Muscle of arm (tissue), 12 donors: Measurements from ENCODE around the gene ELK4. TPM values are rescaled to one million over a fixed set of nuclear protein-coding genes. Genes with fewer than 3 reads are reported as not detected.
A peak's percentile ranks its signal among the peaks of the same experiment; 100 is the strongest.

Experiments
- DNase-seq: peaks from one replicate; pipeline ENCODE4 v3.0.0-alpha.2; 2013
- polyA plus RNA-seq, 12 donors: library from polyadenylated mRNA; unstranded; fragments of 120-200 nt; gene quantifications; one replicate each; pipeline ENCODE4 v1.2.1, GENCODE V29; 2013; ENCODE audit not compliant: insufficient read length in 12 of 12

Gene ELK4
- polyA plus RNA-seq, 12 donors = 13.3 to 25.8 (median 19.9) TPM; not detected in 1

DNA sequence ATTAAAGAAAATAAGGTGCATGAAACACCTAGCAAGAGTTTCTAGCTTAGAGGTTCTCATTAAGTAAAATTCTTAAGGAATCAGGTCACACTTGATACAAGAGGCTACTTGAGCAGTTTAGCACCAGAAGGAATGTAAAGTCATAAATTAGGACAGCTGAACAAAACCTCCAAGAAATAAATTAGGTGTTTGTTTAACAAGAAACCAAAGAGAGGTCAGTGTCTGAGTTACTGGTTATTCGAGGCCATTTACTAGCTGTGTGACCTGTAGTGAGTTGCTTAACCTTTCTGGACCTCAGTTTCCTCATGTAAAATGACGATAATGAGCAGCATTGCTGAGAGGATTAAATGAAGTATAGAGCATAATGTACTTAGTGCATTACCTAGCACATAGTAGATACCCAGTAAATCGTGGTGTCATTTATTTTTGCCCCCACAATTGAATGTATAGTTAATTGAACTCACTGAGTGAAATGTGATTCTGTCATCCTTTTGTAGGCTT is 908 bp upstream of the ELK4 start:
- DNase-seq = no peak

DNA sequence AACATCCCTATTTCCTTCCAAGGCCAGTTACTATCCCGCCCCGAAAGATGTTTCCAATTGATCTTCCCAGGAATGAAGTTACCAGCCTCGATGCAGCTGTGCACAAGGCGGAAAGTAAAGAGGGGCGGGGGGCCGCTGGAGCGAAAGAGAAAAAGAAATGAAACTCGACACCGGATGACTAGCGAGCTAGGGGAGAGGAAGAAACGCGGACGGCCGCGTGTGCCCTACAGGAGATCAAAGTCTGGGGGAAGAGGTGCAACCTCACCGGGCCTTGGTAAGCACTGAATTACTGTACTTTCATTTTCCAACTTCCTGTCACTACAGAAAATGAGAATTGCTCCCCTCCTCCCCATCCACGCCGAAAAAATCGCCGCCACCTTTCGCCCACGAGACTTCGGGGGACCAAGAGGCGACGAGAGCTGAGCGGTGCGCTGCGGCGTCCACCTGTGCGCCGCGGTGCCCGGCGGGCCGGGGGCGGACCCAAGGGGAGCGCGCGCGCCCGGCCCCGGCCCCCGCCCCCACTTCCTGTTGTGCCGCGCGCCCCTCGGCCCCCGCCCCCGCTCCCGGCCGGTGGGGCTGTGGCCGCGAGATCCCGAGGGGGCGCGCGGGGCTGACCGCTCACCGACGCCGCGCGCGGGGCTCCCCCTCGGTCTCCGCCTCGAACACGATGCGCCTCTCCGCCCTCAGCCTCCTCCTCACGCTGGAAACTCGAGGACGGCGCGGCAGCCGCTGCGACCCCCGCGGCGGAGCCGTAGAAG is 622 bp downstream of the ELK4 start:
- peak; percentile 85 for DNase-seq

DNA sequence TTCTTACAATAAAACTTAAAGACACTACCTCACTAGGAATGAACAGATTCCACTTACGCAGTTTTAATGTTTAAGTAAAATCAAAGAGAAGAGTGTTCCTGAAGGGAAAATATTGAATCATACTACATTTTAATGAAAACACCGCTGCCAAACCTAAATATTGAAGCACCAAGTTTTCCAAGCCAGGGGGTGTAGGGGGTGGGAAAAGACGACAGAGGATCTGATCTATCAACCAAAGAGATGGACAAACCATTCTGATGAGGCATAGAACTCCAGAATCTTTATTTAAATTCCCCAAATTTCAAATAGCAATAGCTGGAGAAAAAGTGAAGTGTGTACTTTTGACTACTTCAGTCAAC is 1.2 kb downstream of the ELK4 start:
- DNase-seq = peak; percentile 21

DNA sequence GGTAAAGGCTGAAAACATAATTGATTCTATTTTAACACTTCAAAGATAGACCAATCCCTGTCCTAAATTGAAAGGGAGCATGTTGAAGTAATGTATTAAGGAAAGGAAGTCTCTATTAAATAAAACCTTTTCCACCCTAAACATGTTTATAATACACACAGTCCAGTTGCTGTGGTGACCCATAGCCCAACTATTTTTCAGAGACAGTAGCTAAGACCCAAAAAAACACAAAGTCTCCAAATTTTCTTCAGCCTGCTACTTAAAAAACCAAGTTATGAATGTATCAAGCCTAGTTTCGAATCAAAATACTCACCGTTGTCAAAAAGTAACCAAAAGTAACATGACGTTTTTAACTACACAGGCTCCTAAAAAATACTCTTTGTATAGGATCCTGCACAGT is 1.6 kb downstream of the ELK4 start:
- peak; percentile 54 for DNase-seq

DNA sequence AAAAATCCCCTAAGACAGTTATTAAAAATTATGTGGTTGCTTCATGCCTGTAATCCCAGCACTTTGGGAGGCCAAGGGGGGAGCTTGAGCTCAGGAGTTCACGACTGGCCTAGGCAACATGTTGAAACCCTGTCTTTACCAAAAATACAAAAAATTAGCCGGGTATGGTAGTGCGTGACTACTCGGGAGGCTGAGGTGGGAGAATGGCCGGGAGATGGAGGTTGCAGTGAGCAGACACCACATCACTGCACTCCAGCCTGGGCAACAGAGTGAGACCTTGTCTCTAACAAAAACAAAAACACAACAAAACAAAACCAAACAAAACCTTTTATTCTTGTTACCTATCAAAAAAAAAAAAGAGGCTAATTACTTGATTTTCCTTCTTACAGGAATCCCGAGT is 2.1 kb downstream of the ELK4 start:
- DNase-seq = no peak

DNA sequence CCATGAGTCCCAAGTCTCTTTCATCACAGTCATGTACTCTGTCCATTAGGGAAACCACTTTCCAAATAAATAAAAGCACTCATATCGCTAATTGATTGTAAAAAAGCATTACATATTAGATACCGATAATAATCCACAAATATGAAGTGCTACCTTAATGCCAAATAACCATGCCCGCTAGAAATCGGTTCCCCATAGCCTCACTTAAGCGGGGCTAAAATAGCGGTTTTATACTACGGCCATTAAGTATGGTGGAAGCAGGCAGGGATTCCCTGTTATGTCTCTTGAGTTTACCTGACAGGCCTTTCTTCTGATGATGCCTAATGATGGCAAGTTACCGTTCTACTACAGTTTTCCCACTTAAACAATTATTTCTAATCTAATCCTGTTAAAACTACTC is 3.9 kb downstream of the ELK4 start:
- no peak for DNase-seq

DNA sequence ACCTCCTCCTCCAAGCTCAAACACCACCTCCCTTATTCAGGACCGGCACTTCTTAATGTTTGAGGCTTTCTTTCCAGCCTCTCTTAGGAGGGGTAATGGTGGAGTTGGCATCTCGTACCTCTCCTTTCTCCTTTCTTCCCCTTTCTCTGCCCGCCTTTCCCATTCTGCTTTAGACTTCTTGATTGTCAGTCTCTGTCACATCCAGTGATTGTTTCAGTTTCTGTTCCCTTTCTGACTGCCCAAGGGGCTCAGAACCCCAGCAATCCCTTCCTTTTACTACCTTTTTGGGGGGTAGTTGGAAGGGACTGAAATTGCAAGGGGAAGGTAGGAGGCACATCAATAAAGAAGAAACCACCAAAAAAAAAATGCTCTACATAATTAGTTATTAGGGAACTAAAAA is 5.6 kb downstream of the ELK4 start:
- DNase-seq = no peak

DNA sequence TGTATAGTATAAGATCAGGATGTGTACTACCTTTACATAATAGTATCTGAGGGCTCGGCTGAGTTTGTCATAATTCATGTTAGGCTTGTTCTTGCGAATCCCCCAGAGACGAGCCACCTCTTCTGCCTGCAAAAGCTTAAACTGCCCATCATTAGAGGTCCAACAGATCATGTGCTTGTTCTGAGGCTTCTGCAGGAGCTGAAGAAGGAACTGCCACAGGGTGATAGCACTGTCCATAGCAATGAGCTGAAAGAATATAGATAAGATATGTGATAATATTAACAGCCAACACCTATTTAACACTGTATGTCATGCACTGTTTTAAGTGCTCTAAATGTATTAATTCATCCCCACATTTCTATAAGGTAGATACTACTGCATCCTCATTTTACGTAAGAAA is 8.2 kb downstream of the ELK4 start:
- no peak for DNase-seq

DNA sequence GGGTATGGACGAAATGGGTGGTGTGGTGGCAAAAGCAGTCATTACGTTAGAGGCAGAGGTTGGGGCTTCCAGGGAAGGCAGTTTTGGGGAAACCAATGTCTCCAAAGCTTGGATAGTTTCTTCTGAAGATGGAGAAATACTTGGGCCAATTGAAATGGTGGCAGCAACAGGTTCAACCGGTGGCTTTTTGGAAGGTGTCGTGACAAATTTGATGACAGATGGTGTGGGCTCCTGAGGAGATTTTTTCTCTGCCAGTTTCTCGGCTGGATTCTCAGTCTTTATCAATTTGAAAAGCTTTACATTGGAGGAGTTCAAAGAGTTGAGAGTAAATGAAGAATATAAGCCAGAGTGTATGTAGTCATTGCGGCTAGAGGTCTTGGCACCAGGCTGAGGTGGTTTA is 11.5 kb downstream of the ELK4 start:
- DNase-seq = no peak

DNA sequence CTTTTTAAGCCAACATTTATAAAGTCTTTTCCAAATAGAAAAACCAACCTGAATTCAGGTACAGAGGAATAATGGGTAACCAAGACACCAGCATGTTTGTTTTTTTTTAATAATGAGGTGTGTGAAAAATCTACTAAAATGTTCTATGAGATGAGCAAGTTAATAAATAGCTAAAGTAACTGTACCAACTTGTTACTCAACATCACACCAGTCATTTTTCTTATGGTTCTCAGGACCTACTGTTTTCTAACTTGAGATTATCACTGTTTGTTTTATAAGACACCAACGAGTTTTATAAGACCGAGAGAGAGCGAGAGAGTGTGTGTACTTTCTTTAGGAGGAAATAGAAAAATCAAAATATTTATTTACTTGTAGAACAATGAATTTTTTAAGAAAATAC is 12.4 kb downstream of the ELK4 start:
- DNase-seq = no peak

DNA sequence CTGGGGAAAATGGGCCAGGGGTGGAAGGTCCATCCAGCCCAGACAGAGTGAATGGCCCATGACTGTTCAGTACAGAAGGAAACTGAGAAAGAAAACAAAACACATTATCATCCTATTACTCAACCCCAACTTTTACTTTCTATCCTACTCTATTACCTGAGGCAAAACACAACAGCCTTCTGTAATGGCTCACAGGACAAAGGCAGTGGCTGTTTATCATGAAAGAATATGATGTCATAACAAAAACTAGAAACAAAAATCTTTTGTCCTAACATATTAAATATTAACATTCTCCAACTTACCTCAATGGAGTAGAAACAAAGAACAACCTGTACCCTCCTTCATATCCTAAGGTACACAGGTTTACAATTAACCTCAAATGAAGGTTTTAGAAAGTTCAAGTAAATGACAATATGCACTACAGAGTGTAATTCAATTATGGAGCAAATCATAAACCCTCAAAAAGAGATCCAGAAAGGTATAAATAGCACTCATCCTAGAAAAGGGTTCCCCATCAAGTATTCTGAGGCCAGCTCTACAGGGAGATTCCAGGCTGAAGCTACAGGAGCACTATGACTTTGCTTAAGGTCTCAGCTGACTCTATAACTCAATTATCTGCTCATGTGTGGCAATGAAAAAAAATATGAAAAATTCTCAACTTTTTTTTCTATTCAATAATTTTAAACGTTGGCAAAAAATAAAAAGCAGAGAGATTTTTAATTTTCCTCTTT is 15.1 kb downstream of the ELK4 start:
- DNase-seq = no peak

DNA sequence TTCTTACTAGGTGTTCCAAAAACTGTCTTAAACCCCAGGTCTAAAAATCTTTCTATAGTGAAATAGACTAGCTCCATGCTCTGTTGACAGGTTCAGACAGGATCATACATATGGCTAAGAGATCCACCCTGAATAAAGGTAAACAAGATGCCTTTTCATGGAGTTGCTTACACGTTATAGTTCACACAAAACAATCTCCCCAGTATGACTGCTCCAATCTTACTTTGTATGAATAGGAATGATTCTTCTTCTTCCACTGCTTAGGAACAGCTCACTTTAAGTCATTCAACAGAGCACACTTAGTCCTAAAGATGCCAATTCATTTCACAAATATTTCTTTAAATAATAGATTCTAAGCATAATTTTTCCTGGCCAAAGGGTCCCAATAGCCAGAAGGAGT is 16.0 kb downstream of the ELK4 start:
- no peak for DNase-seq

DNA sequence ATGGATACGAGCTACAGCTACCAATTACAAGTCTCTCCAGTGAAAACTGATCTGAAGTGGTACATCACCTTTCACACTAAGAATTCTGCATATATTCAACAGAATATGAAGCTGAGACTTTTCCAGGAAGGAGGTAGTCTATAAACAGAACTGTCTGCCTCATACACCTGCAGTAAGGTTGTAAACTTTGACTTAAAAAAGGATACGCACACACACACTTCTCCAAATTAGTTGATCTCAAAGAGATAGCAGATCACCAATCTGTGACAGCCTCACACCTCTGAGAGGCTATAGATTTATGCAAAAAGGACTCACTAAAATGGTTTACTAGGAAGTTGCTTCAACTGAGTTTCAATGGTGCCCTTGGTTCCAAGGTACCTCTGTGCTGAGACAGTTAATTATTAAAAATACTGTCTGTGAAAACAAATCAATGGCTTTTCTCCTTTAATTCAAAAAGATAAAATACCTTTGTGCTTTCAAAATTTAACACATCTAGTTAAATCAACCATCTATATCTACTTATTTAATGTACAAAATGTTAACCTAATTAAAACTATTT is 17.9 kb downstream of the ELK4 start:
- DNase-seq = no peak

DNA sequence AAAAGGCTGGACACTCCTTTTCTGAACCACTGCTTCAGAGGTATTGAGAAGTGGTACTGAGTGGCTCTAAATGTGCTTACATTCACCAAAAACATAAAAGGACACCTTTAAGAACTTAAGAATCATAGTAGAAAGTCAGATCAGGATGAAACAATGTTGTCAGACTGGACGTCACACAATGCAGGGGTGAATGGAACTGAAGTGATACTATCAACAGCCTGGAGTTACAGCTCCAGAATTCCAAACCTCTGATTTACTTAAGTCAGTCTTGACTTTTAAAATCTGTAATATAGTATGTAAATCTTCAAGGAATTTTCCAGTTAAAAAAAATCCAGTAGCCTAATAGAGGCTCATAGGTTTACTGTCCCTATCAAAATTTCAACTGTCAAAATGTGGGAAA is 19.3 kb downstream of the ELK4 start:
- DNase-seq = no peak

DNA sequence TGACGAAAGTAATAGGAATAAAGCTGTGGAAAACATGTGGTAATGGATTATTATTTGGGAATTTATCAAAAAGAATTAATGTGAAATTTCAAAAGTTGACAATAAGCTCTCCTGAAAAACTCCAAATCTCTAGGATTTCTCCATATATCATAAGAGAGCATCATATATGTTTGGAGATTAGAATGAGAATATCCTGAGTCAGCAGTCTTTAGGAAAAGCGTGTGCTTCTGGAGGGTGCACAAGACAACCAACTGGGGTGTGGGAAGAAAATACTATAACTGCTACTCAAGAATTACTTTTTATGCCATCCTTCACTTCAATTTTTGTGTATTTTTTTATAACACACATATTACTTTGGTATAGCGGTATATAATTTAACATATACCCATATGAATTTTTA is 19.7 kb downstream of the ELK4 start:
- DNase-seq = no peak

DNA sequence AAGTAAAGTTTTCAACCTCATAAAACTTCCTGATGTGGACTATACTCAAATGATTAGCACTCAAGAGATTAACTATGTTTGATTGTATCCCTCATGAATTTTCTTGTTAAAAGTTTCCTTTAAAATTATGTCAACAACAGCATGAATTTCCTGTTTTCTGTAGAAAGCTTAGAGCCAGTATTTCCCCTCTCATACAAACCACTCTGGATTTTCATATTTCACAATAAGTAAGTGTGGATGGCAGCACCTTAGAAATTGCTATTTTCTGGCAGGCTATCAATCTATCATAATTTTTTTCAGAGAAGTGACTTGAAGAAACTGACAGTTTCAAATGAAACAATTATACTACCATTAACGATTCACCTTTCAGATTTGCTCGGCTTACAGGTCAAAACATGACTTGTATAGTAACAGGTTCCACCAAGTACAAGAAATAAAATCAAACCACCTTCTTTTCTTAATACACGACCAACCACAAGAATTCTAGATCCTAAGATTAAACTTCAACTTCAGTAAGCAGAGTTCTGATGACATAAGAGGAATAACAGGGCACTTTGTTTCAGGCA is 20.8 kb downstream of the ELK4 start:
- DNase-seq = no peak

DNA sequence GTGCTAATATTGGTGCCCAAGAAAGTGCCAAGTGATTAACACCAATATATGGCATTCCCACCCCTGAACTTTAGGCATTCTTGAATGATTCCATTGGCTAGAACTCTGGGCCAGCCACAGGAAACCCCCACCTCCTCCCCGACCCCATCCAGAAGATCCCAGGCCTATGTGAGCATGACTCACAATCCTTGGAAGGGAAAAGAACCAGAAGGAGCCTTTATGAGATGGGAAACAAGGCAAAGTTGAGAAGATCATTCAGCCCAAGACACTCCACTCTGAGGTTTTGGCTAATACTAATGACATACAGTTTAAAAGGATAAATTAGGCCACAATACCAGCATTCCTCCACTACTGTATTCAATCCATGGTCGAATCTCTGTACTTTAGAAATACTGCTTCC is 21.8 kb downstream of the ELK4 start:
- no peak for DNase-seq

DNA sequence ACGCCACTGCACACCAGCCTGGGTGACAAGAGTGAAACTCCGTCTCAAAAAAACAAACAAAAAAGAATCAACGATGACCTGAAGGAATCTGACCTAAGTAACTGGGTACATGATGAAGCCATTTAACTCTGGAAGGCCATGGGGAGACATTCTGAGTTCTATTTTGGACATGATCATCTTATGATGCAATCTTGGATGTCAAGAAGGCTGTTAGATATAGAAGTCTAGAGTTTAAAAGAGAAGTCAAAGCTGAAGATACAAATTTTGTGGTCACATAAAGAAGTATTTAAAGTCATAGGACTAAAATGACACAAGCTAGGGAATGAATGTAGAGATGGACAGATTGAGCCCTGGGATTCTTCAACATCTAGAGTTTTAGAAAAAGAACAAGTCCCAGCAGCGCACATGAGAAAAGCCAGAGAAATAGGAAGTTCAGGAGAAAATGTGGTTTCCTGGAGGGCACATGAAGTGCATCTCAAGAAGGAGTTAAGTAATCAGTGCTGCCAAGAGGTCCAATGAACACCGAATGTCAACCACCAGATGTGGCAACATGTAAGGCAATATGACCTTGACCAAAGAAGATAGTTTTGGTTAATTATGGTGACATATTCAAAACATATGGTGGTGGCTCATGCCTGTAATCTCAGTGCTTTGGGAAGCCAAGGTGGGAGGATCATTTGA is 26.8 kb downstream of the ELK4 start:
- no peak for DNase-seq

DNA sequence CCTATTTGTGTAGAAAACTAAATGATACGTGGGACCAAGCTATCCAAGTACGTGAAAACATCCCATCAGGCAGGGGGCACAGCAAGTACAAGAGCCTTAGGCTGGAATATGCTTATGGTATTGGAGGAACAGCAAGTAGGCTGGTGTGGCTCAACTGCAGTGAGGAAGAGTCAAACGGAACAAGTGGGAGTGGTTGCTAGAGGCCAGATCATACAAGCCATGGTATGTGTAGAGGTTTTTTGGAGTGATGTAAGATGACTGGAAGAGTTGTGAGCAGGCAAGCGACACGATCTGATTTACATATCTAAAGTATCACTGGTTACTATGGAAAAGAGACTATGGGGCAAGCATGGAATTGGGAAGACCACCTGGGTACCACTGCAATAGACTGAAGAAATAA is 27.8 kb downstream of the ELK4 start:
- DNase-seq = no peak

DNA sequence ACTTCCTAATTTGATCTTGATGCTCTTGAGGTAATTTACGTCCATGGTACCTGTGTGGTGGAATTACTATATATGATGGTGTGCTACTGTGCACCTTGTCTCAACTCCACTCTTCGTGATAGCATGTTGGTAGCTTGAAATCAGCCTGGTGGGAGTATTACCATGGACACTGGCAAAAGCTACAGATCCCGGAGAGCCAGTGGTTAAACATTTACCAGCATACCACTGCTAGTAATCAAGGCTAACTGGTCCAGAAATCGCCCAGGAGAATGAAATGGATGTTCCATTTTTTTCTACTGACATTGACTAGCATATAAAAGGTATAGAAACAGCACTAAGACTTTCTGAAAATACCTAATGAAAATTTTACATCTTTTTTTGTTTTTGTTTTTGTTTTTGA is 30.6 kb downstream of the ELK4 start:
- DNase-seq = no peak

DNA sequence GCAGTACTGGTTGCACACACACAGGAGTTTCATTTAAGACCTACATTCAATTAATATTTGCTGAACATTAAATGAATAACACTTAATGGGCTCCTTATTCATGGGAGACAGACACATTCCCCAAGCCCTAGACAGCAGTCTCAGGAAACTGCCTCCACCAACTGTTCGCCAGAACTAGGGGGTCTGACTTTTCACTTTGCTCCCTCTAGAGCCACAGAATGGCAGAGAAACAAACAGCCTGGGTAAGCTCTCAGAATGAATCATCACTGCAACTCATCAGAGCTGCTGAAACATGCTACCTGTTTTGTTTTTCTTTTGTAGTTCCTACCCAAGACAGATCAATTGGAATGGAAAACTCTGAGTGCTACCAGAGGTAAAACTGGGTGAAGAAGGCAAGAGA is 31.7 kb downstream of the ELK4 start:
- no peak for DNase-seq

DNA sequence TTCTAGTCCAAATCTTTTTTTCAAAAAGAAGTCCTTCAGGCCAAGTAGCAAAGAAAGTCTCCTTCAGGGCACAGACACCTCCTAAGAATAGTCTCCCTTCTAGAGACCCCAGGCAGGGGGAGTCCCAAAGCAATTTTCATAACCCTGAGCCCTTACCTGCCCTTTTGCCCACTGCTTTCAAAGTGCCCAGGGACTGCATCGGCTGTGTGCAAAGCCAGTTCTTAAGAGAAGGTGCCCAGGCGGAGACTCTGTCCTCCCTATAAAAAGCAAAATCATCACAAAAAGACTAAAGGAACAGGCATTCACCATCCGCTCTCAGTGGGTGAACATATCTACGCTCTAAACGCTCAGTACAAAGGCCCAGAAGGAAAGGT is 32.2 kb downstream of the ELK4 start:
- no peak for DNase-seq
